Upper lobe of left lung (tissue), 4 donors: ENCODE data around the gene VASH2.

Source experiments
- EP300 ChIP-seq, 4 donors: sonication (generic); formaldehyde crosslinking; IDR thresholded peaks; one replicate each; pipeline ENCODE4 v1.5.1; 2017; ENCODE audit warnings: antibody characterized with exemption in 4 of 4, control low read depth in 2 of 4
- POLR2A ChIP-seq, 4 donors: fragments of 450-650 bp; IDR thresholded peaks; one replicate each; pipeline ENCODE4 v1.5.1; 2016 to 2017; ENCODE audit warnings: antibody characterized with exemption in 4 of 4, mild to moderate bottlenecking in 2 of 4
- TF ChIP-seq, protein P1 (sequence below), 6 experiments: fragments of 450-650 bp in 4 of 6; fragments of 200-600 bp in 2 of 6; sonication (generic) in 2 of 6; IDR thresholded peaks; one replicate each; pipeline ENCODE4 v1.5.1; 2016 to 2019; ENCODE audit warnings: antibody characterized with exemption in 6 of 6

DNA sequence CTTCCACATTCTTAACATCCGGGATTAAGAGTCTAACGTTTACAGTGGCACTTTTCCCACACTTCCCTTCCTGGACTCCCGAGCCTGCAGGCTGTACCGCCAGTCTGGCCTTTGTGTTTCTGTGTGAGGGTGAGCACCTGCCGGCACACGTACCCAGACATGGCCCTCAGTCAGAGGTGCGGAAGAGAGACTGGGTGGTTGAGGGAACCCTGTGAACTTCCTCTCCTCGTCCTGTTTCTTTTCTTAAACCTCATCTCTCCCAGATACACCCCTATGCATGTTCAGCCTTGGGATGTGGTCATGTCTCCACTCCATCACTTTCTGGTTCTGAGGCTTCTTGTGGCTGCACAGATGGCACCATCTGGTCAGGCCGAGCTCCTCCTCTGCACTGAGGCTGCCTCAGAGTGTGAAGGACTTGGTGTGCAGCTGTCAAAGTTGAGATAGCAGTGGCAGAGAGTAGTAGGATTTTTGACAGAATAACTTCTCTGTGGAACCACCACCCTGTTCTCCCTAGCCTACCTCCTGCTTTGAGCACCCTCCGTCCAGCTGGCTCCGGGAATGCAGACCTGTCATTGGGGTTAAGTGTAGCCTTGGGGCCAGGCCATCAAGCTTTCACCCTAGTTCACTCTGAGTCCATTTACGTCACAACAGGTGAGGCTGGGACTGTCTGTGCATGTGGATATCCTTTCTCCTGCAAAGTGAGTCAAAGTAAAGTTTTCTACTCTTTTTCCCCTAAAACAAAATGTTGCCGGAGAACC lies 31.4 kb downstream of the VASH2 start:
- no peak for TF ChIP-seq EP300 (IDR thresholded peaks at IDR 0.05)
- TF ChIP-seq, protein P1, sequence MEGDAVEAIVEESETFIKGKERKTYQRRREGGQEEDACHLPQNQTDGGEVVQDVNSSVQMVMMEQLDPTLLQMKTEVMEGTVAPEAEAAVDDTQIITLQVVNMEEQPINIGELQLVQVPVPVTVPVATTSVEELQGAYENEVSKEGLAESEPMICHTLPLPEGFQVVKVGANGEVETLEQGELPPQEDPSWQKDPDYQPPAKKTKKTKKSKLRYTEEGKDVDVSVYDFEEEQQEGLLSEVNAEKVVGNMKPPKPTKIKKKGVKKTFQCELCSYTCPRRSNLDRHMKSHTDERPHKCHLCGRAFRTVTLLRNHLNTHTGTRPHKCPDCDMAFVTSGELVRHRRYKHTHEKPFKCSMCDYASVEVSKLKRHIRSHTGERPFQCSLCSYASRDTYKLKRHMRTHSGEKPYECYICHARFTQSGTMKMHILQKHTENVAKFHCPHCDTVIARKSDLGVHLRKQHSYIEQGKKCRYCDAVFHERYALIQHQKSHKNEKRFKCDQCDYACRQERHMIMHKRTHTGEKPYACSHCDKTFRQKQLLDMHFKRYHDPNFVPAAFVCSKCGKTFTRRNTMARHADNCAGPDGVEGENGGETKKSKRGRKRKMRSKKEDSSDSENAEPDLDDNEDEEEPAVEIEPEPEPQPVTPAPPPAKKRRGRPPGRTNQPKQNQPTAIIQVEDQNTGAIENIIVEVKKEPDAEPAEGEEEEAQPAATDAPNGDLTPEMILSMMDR (IDR thresholded peaks at IDR 0.05), result no peak
- TF ChIP-seq POLR2A (IDR thresholded peaks at IDR 0.05), result no peak
